DOHH2 (cell line): ENCODE measurements around the gene SDR9C7.

ENCODE experiments used
- EZH2phosphoT487 ChIP-seq: fragments of 200-600 bp; sonication (generic); IDR thresholded peaks from 2 replicates; pipeline ENCODE4 v1.6.1; 2017; ENCODE audit warnings: borderline replicate concordance, mild to moderate bottlenecking, antibody characterized with exemption, low read length, moderate library complexity, mixed read lengths
- TF ChIP-seq, protein P1 (sequence below): fragments of 200-600 bp; sonication (generic); IDR thresholded peaks from one replicate; pipeline ENCODE4 v1.5.1; 2014; ENCODE audit warnings: antibody characterized with exemption, mild to moderate bottlenecking, low read depth, low read length; ENCODE audit not compliant: poor library complexity, severe bottlenecking

DNA sequence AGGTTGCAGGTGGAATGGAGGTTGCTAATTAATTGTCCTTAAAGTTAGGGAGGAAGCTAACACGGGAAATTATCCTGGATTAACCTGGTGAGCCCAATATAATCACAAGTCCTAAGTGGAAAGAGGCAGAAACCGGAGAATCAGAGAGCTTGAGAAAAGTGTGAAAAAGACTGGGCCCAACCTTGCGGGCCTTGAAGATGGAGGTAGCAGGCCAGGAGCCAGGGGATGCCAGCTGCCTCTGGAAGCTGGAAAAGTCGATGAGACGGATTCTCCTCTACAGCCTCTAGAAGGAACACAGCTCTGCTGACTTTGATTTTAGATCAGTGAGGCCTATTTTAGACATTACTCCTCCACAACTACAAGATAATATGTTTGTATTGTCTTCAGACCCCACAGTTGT, 2.1 kb downstream of the SDR9C7 start:
- no peak for TF ChIP-seq EZH2phosphoT487
- TF ChIP-seq, protein P1, sequence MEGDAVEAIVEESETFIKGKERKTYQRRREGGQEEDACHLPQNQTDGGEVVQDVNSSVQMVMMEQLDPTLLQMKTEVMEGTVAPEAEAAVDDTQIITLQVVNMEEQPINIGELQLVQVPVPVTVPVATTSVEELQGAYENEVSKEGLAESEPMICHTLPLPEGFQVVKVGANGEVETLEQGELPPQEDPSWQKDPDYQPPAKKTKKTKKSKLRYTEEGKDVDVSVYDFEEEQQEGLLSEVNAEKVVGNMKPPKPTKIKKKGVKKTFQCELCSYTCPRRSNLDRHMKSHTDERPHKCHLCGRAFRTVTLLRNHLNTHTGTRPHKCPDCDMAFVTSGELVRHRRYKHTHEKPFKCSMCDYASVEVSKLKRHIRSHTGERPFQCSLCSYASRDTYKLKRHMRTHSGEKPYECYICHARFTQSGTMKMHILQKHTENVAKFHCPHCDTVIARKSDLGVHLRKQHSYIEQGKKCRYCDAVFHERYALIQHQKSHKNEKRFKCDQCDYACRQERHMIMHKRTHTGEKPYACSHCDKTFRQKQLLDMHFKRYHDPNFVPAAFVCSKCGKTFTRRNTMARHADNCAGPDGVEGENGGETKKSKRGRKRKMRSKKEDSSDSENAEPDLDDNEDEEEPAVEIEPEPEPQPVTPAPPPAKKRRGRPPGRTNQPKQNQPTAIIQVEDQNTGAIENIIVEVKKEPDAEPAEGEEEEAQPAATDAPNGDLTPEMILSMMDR = no peak
